H1 (cell line): Measurements from ENCODE around the gene FNDC11. TPM values are rescaled to one million over a fixed set of nuclear protein-coding genes. Genes with fewer than 3 reads are reported as not detected.

Experiments used
- RXRA ChIP-seq: IDR thresholded peaks from 2 replicates; pipeline ENCODE4 v1.6.1; 2011; ENCODE audit warnings: low read depth, mild to moderate bottlenecking, low read length, moderate library complexity; ENCODE audit not compliant: insufficient read depth
- polyA plus RNA-seq, 7 experiments: library from polyadenylated mRNA; depleted of rRNA in 3 of 7; stranded (reverse) in 5 of 7; unstranded in 2 of 7; fragments of >200 nt in 5 of 7; fragments of 200-250 nt in 2 of 7; gene quantifications; 1 replicate in 5 of 7; 2 replicates in 1 of 7; 4 replicates in 1 of 7; pipeline versions ENCODE4 v1.2.1 to v1.2.3, GENCODE V29; 2011 to 2013; ENCODE audit warnings: missing spikeins in 2 of 7, mixed read lengths in 2 of 7
- total RNA-seq: library from RNA; stranded (reverse); fragmentation: NEBNext Ultra II Directional; extraction: Animal tissue kit (Norgen Biotek cat#: 25700); gene quantifications from 2 replicates; pipeline ENCODE4 v1.2.1, GENCODE V29; 2021

Gene FNDC11
- total and polyA plus RNA-seq, 2 of the 8 experiments (the other 6 are each of a cell fraction or from before 2014, with no cell fraction given) = 2.6 to 8.8 TPM

DNA sequence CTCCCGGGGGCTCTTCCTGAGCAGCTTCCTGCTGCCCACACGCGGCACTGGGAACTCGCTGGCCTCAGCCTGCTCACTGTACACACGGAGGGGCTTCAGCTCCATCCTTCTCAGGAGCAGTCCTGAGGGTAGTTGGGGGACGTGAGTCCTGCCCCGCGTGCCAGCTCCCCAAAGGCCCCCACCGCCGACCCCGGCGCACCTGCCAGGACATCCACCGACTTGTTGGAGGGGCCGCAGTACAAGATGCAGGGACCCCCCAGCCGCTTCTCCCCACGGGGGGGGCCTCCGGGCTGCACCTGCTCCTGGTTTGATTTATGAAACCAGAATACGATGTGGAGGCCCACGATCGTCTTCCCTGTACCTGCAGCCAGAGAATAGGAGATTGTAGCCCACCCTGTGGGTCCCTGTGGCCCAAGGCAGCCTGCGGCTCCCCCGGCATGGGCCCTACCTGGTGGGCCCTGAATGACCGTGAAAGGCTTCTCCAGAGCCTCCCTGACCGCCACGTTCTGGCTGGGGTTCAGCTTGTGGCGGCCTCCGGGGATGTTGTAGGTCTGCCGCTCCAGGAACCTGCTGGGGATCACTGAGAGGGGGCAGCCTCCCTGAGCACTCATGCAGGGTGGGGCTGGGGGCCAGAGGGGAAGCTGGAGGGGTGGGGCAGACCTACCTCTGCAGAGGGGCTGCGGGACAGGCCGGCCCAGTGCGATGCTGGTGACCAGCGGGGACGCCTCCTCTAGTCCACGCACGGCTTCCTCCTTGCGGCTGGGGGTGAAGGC is 7.9 kb downstream of the FNDC11 start (continued):
- no peak for TF ChIP-seq RXRA
- TF ChIP-seq, all 59 proteins: peak for 0
